Kidney tubule cell (primary cell): ENCODE results near the gene ECE1.

Source experiments
- DNase-seq: peaks from one replicate; pipeline ENCODE4 v3.0.0-alpha.2; 2018; ENCODE audit warnings: low spot score

The ECE1 gene

DNA sequence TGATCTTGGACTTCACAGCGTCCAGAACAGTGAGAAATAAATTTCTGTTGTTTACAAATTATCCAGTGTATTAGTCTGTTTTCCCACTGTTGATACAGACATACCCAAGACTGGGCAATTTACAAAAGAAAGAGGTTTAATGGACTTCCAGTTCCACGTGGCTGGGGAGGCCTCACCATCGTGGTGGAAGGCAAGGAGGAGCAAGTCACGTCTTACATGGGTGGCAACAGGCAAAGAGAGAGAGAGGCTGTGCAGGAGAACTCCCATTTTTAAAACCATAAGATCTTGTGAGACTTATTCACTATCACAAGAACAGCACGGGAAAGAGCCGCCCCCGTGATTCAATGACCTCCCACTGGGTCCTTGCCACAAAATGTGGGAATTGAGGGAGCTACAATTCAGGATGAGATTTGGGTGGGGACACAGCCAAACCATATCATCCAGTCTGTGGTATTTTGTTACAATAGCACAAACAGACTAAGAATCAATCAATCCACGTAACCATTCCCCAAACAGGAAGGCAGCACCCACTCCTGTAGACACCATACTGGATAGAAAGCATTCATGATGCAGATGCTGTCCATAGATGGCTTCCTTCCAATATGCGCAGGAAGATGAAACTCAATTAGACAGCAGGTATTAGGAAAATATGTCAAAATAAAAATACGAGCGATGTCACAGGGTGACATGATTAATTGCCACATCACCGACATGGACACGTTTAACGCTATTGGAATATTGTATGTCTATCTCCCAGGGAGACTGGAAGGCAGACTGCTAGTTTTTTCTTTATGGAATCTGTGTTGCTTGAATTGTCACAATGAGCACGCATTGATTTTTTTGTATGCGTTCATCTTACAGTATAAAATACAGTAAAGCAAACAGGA, 22.8 kb downstream of the ECE1 start:
- no peak for DNase-seq

- DNase-seq: no peak
These were observed 24.0 kb downstream of the ECE1 start for GRCh38 chr1:21266119-21266774.

DNA sequence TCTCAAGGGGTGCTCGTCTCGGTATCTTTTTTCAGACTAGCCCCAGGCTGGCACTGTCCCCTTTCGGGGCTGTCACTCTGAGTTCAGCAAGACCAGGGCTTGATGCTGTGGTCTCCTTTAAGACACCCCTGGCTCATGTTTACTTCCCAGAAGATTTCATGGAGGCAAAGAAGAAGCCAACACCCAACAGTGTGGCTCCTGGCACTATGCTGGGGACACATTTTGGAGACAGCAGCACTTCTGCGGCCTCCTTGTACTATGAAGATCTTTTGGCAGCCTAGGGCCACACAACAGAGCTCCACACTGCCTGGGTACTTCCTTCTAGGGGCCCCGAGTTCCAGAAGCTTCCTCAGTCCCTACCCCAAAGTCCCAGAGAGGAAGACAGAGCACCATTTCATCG, 24.6 kb downstream of the ECE1 start:
- no peak for DNase-seq

- DNase-seq: no peak
These were observed 25.4 kb downstream of the ECE1 start for GRCh38 chr1:21264898-21265297.

GRCh38 chr1:21263653-21264225, 26.5 kb downstream of the ECE1 start:
- DNase-seq: no peak

DNA sequence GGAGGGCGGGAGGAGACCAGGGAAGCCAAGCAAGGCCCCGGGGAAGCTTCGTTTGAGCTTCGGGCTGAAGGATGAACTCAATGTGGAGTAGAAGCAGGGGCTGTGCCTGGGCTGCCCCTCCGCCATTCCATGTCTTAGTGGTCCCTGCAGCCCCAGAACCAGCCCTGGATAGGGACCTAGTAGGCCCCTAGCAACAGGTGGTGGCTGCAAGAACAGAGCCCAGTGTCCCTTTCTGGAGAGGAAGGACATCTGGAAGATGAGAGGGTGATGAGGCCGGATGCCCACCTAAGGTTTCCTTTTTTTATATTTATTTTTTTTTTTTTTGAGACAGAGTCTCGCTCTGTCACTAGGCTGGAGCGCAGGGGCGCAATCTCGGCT, 27.2 kb downstream of the ECE1 start:
- DNase-seq: no peak

GRCh38 chr1:21262293-21263051, 27.8 kb downstream of the ECE1 start:
- peak; percentile 82 for DNase-seq

GRCh38 chr1:21261551-21262292, 28.5 kb downstream of the ECE1 start:
- peak; percentile 80 for DNase-seq

- DNase-seq: no peak
These were observed 29.7 kb downstream of the ECE1 start for GRCh38 chr1:21260405-21261125.

DNA sequence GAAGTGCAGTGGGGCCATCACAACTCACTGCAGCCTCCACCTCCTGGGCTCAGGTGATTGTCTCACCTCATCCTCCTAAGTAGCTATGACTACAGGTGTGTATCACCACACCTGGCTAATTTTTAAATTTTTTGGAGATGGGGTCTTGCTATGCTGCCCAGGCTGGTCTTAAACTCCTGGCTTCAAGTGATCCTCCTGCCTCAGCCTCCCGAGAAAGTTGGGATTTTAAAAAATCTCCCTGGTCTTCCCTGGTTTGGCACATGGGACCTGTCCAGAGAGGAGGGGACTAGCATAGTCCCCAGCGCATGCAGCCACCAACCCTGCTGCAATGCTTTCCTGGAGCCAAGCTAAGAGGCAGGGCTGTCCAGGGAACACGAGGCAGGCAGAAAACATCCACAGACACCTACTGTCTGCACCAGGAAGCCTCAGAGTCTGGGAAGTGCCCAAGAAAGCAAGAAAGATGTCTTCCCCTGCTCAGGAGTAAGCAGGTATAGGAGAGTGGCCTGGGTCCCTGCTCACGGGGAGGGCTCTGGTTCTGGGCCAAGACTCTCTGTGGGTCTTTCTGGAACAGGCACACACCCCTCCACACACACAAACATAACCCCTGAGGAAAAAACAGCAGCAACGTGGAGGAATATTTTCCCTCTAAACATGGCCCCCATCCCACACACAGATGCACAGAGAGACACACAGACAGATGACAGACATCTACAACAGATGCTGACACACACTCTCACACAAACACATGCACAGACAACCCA, 30.8 kb downstream of the ECE1 start:
- no peak for DNase-seq

- no peak for DNase-seq
These were observed 31.7 kb downstream of the ECE1 start for GRCh38 chr1:21258331-21259134.

- DNase-seq: no peak
These were observed 32.7 kb downstream of the ECE1 start for GRCh38 chr1:21257431-21258135.

DNA sequence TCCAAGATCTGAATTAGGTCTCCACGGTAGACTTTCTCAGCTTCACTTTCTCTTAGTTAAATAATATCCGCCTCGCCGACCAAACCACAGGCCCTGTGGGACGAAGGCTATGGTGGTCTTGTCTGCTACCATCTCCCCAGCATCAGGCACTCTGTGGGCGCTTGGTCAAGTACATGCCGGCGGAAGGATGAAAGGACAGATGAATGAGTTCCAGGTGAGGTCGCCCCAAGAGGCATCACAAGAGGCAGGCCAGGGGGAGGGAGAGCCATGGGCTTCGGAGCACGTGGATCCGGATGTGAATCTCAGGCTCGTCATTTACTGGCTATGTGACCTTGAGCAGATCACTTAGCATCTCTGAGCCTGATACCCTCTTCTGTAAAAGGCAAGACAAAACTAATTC, 33.5 kb downstream of the ECE1 start:
- no peak for DNase-seq

DNA sequence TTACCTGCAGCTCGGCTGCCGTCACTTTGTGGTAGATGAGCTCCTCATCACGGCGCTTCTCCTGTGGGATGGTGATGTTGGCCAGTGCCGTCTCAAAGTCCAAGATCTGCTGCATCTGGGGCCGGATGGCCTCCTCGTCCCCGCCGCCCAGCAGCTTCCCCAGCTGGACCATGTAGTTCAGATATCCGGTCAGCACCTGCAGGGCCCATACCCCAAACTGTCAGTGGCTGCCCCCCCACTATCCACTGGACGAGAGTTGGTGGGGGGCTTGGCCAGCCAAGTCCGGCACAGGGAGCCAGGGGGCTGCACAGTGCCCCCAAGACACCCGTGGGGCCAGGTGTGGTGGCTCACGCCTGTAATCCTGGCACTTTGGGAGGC, 34.3 kb downstream of the ECE1 start:
- DNase-seq: no peak

DNA sequence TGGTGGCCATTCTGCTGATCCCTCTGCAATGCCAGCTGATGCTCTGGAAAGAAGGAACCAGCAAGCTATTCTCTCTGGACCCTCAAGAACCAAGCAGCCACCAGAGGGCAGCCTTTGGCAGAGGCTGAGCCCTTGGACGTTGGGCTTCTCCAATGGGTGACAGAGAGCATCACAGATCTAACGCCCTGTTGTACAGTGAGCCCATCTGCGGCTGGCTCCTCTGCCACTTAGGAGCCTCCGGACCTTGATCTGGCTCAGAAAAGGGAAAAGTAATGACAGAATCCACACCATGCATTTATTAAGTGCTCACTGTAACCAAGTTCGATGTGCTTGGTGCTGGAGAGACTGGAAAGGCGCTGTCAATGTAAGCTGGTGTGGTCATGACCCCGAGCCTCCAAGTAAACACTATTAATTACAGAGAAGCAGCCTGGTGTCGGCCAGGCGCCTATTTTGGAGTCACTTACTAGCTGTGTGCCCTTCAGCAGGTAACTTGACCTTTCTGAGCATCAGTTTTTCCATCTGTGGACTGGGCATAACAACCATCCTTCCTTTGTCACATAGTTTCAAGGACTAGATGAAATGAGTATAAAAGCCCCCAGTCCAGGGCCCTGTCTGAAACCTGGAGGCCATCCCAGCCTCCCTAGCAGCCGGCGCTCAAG, 34.9 kb downstream of the ECE1 start:
- peak; percentile 77 for DNase-seq

DNA sequence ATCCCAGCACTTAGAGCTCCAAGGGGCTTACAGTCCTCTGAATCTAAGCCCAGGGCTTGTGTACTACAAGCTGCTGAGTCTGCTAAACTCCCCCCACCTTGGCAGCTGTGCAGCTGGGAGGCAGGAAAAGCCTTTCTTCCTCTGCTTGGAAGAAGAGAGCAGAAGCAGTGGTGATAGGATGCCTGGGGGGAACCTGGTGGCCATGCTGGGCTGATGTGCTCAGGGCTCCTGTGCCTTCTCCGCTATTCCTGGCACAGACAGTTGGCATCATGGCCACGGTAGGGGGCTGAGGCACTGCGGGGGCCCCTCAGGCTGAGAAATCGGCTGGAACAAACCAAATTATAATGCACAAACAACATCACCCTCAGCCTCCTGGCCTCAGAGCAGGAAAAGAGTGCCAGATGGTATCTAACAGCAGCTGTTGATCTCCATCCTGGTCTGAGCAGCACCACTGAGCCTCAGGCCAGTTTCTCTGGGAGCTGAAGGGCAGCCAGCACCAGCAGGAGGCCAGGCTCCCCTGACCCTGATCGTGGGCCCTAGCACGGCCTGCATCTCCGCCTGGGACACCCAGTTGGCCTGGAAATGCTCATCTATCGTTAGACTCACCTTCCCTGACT, 35.8 kb downstream of the ECE1 start:
- no peak for DNase-seq

- DNase-seq: peak; percentile 95
These were observed 38.3 kb downstream of the ECE1 start for GRCh38 chr1:21251773-21252471.
